Measurements from ENCODE around the gene PSKH1. TPM values are rescaled to one million over a fixed set of nuclear protein-coding genes. Genes with fewer than 3 reads are reported as not detected.

Gene PSKH1
- polyA plus RNA-seq, 1 donor from 2014 or later, result 3.8 TPM

GRCh38 chr16:67933805-67934204 is 40.8 kb downstream of the PSKH1 start:
- TF ChIP-seq EP300 (conservative IDR thresholded peaks at IDR 0.05; ENCODE audit: poor library complexity, severe bottlenecking), result no peak
- no peak for TF ChIP-seq CTCF (IDR thresholded peaks at IDR 0.05; ENCODE audit: poor library complexity, severe bottlenecking)
- no peak for TF ChIP-seq SMC3 (conservative IDR thresholded peaks at IDR 0.05; ENCODE audit: poor library complexity)
- TF ChIP-seq EZH2 (IDR thresholded peaks at IDR 0.05; ENCODE audit: borderline replicate concordance, insufficient read depth, low read length, poor library complexity, severe bottlenecking), result no peak
- no peak for TF ChIP-seq RAD21 (conservative IDR thresholded peaks at IDR 0.05)
- TF ChIP-seq REST (IDR thresholded peaks at IDR 0.05; ENCODE audit: borderline replicate concordance), result no peak
- H3K9me2 ChIP-seq (ENCODE audit: insufficient read depth, low read length), result no peaks in the 10 kb centered on the region

GRCh38 chr16:67934306-67935100 is 41.4 kb downstream of the PSKH1 start:
- Histone ChIP-seq H3K79me2 (replicated peaks; ENCODE audit: insufficient read depth, low read length) (no peaks in the 10 kb centered on the region), H3K4me3 (ENCODE audit: low read length) (peak overlapping the region; percentile 100), H2AFZ (ENCODE audit: low read depth, low read length) (no peak overlapping the region), H3K9me3 (ENCODE audit: low read length) (no peaks in the 10 kb centered on the region), H3K9me2 (ENCODE audit: insufficient read depth, low read length) (no peaks in the 10 kb centered on the region), H3K9ac (ENCODE audit: low read length) (peak overlapping the region; percentile 87), H3K27me3 (ENCODE audit: insufficient read depth, low read depth, low read length) (no peaks in the 10 kb centered on the region), H3K27ac (ENCODE audit: low read length) (no peak overlapping the region), H3K36me3 (ENCODE audit: insufficient read depth, low read length) (no peaks in the 10 kb centered on the region), H3K4me2 (ENCODE audit: low read length) (peak overlapping the region; percentile 88), H4K20me1 (ENCODE audit: insufficient read depth) (no peaks in the 10 kb centered on the region), H3F3A (ENCODE audit: insufficient read depth, low read length, poor library complexity, severe bottlenecking) (no peaks in the 10 kb centered on the region)
- TF ChIP-seq POLR2AphosphoS5 (IDR thresholded peaks at IDR 0.05) (no peak), EZH2 (IDR thresholded peaks at IDR 0.05; ENCODE audit: borderline replicate concordance, insufficient read depth, low read length, poor library complexity, severe bottlenecking) (no peak), MXI1 (conservative IDR thresholded peaks at IDR 0.05; ENCODE audit: poor library complexity, severe bottlenecking) (no peak), REST (IDR thresholded peaks at IDR 0.05; ENCODE audit: borderline replicate concordance) (no peak), RAD21 (conservative IDR thresholded peaks at IDR 0.05) (no peak), TAF1 (IDR thresholded peaks at IDR 0.05; ENCODE audit: low read depth) (no peak), SMC3 (conservative IDR thresholded peaks at IDR 0.05; ENCODE audit: poor library complexity) (no peak), CTCF (IDR thresholded peaks at IDR 0.05; ENCODE audit: poor library complexity, severe bottlenecking) (no peak), EP300 (conservative IDR thresholded peaks at IDR 0.05; ENCODE audit: poor library complexity, severe bottlenecking) (no peak)

More at GRCh38 chr16:67933805-67934204, 40.8 kb downstream of the PSKH1 start:
- Histone ChIP-seq H3K27ac (ENCODE audit: low read length) (no peak overlapping the region), H3K9me3 (ENCODE audit: low read length) (no peaks in the 10 kb centered on the region), H3K4me2 (ENCODE audit: low read length) (no peak overlapping the region), H3F3A (ENCODE audit: insufficient read depth, low read length, poor library complexity, severe bottlenecking) (no peaks in the 10 kb centered on the region), H3K36me3 (ENCODE audit: insufficient read depth, low read length) (no peaks in the 10 kb centered on the region), H3K79me2 (replicated peaks; ENCODE audit: insufficient read depth, low read length) (no peaks in the 10 kb centered on the region), H3K27me3 (ENCODE audit: insufficient read depth, low read depth, low read length) (no peaks in the 10 kb centered on the region), H3K4me3 (ENCODE audit: low read length) (peak overlapping the region; percentile 100), H3K9ac (ENCODE audit: low read length) (no peak overlapping the region), H4K20me1 (ENCODE audit: insufficient read depth) (no peaks in the 10 kb centered on the region), H2AFZ (ENCODE audit: low read depth, low read length) (no peak overlapping the region)
